ENCODE data around the gene KRTAP10-1.

GRCh38 chr21:44511219-44511937 is 28.6 kb downstream of the KRTAP10-1 start:
- TF ChIP-seq CTCF (conservative IDR thresholded peaks at IDR 0.05; ENCODE audit: low read depth, low read length) = no peak
- no peak for TF ChIP-seq EZH2 (IDR thresholded peaks at IDR 0.05; ENCODE audit: borderline replicate concordance, low read depth, low read length, poor library complexity, severe bottlenecking)

Data from A673 (cell line).